Middle frontal gyrus (tissue), 1 donor: ENCODE measurements around the gene TBC1D12.
"Not testable (repeated sequence)": the region's sequence is repeated elsewhere in the genome, so short reads cannot be mapped to it uniquely, and the experiment has no call there.

ENCODE experiments used
- DNase-seq: peaks from one replicate; pipeline ENCODE4 v3.0.0-alpha.2; 2015; ENCODE audit warnings: low spot score; ENCODE audit errors: extremely low spot score

Gene TBC1D12

GRCh38 chr10:94451883-94452519, 49.7 kb downstream of the TBC1D12 start:
- no peak for DNase-seq

GRCh38 chr10:94456942-94457341, 54.6 kb downstream of the TBC1D12 start:
- no peak for DNase-seq

- no peak for DNase-seq
Observed at GRCh38 chr10:94459385-94459784, 57.0 kb downstream of the TBC1D12 start.

- DNase-seq, result no peak
Observed at GRCh38 chr10:94461503-94461902, 59.2 kb downstream of the TBC1D12 start.

GRCh38 chr10:94462130-94462529, 59.8 kb downstream of the TBC1D12 start:
- no peak for DNase-seq

- no peak for DNase-seq
Observed at GRCh38 chr10:94465684-94466083, 63.3 kb downstream of the TBC1D12 start.

- no peak for DNase-seq
Observed at GRCh38 chr10:94481410-94481809, 79.1 kb downstream of the TBC1D12 start.

GRCh38 chr10:94483970-94484369, 81.6 kb downstream of the TBC1D12 start:
- no peak for DNase-seq

GRCh38 chr10:94485094-94485493, 82.8 kb downstream of the TBC1D12 start:
- DNase-seq, result no peak

GRCh38 chr10:94487575-94487974, 85.2 kb downstream of the TBC1D12 start:
- no peak for DNase-seq

GRCh38 chr10:94489107-94489506, 86.8 kb downstream of the TBC1D12 start:
- DNase-seq, result no peak

GRCh38 chr10:94489976-94490788, 87.8 kb downstream of the TBC1D12 start:
- DNase-seq, result no peak

GRCh38 chr10:94490789-94491039, 88.4 kb downstream of the TBC1D12 start:
- DNase-seq, result no peak

GRCh38 chr10:94493463-94493862, 91.1 kb downstream of the TBC1D12 start:
- DNase-seq, result no peak

GRCh38 chr10:94496010-94496409, 93.7 kb downstream of the TBC1D12 start:
- DNase-seq, result no peak

- DNase-seq, result no peak
Observed at GRCh38 chr10:94496646-94497045, 94.3 kb downstream of the TBC1D12 start.

- DNase-seq, result no peak
Observed at GRCh38 chr10:94500063-94500462, 97.7 kb downstream of the TBC1D12 start.

GRCh38 chr10:94521276-94522250, 119.2 kb downstream of the TBC1D12 start:
- DNase-seq, result no peak

GRCh38 chr10:94524146-94524545, 121.8 kb downstream of the TBC1D12 start:
- DNase-seq, result no peak

GRCh38 chr10:94524711-94525110, 122.4 kb downstream of the TBC1D12 start:
- no peak for DNase-seq

GRCh38 chr10:94531550-94531949, 129.2 kb downstream of the TBC1D12 start:
- not testable (repeated sequence) for DNase-seq

- DNase-seq, result no peak
Observed at GRCh38 chr10:94533027-94533426, 130.7 kb downstream of the TBC1D12 start.
